ENCODE results near the gene ITGA11.

The ITGA11 gene

GRCh38 chr15:68389041-68389930 lies 42.7 kb downstream of the ITGA11 start:
- FAIRE-seq, result no peak

- FAIRE-seq, result no peak
Measured at GRCh38 chr15:68387381-68388143, 44.4 kb downstream of the ITGA11 start.

GRCh38 chr15:68386587-68387288 lies 45.2 kb downstream of the ITGA11 start:
- FAIRE-seq, result no peak

GRCh38 chr15:68385671-68386586 lies 46.0 kb downstream of the ITGA11 start:
- no peak for FAIRE-seq

GRCh38 chr15:68385240-68385561 lies 46.8 kb downstream of the ITGA11 start:
- no peak for FAIRE-seq

GRCh38 chr15:68384451-68385239 lies 47.3 kb downstream of the ITGA11 start:
- FAIRE-seq, result no peak

GRCh38 chr15:68383161-68384074 lies 48.5 kb downstream of the ITGA11 start:
- FAIRE-seq, result no peak

GRCh38 chr15:68382286-68383007 lies 49.5 kb downstream of the ITGA11 start:
- no peak for FAIRE-seq

GRCh38 chr15:68380456-68380855 lies 51.5 kb downstream of the ITGA11 start:
- FAIRE-seq, result no peak

GRCh38 chr15:68379759-68380290 lies 52.1 kb downstream of the ITGA11 start:
- FAIRE-seq, result no peak

- no peak for FAIRE-seq
Measured at GRCh38 chr15:68379058-68379758, 52.8 kb downstream of the ITGA11 start.

- no peak for FAIRE-seq
Measured at GRCh38 chr15:68378595-68378994, 53.4 kb downstream of the ITGA11 start.

GRCh38 chr15:68377766-68378165 lies 54.2 kb downstream of the ITGA11 start:
- no peak for FAIRE-seq

- FAIRE-seq, result no peak
Measured at GRCh38 chr15:68376447-68377060, 55.4 kb downstream of the ITGA11 start.

GRCh38 chr15:68375716-68376220 lies 56.2 kb downstream of the ITGA11 start:
- no peak for FAIRE-seq

- FAIRE-seq, result no peak
Measured at GRCh38 chr15:68375191-68375631, 56.8 kb downstream of the ITGA11 start.

GRCh38 chr15:68374168-68374745 lies 57.7 kb downstream of the ITGA11 start:
- FAIRE-seq, result no peak

- no peak for FAIRE-seq
Measured at GRCh38 chr15:68373028-68373427, 58.9 kb downstream of the ITGA11 start.
